ENCODE data around the gene LUC7L2.
"Not testable (repeated sequence)": the region's sequence is repeated elsewhere in the genome, so short reads cannot be mapped to it uniquely, and the experiment has no call there.

The LUC7L2 gene

GRCh38 chr7:139452958-139453672 lies 93.4 kb downstream of the LUC7L2 start:
- no peak for FAIRE-seq

GRCh38 chr7:139453673-139454321 lies 94.1 kb downstream of the LUC7L2 start:
- FAIRE-seq = no peak

GRCh38 chr7:139455789-139456188 lies 96.1 kb downstream of the LUC7L2 start:
- FAIRE-seq = no peak

GRCh38 chr7:139456511-139456910 lies 96.8 kb downstream of the LUC7L2 start:
- FAIRE-seq = no peak

GRCh38 chr7:139457153-139457946 lies 97.7 kb downstream of the LUC7L2 start:
- FAIRE-seq = no peak

GRCh38 chr7:139463421-139463820 lies 103.7 kb downstream of the LUC7L2 start:
- not testable (repeated sequence) for FAIRE-seq

- FAIRE-seq = not testable (repeated sequence)
These were observed 104.8 kb downstream of the LUC7L2 start for GRCh38 chr7:139464511-139464910.

GRCh38 chr7:139465072-139465471 lies 105.4 kb downstream of the LUC7L2 start:
- not testable (repeated sequence) for FAIRE-seq

- not testable (repeated sequence) for FAIRE-seq
These were observed 108.0 kb downstream of the LUC7L2 start for GRCh38 chr7:139467729-139468128.

- FAIRE-seq = not testable (repeated sequence)
These were observed 108.6 kb downstream of the LUC7L2 start for GRCh38 chr7:139468281-139468680.

- FAIRE-seq = no peak
These were observed 112.2 kb downstream of the LUC7L2 start for GRCh38 chr7:139471740-139472353.

Data from colon (tissue), 2 donors.